Measurements from ENCODE around the gene DCAF6. TPM values are rescaled to one million over a fixed set of nuclear protein-coding genes. Genes with fewer than 3 reads are reported as not detected.

The DCAF6 gene
- total RNA-seq, 3 donors from 2014 or later (not counting 1 experiment from before 2014, with no cell fraction given): 21.8 to 31.8 (median 27.8) TPM

- no peak for ATAC-seq
- WGBS (ENCODE audit: insufficient coverage): no CpG with 5 or more reads among the region's 1 CpG
Measured at GRCh38 chr1:168057355-168057754, 120.9 kb downstream of the DCAF6 start.

GRCh38 chr1:168057921-168058320 is 121.4 kb downstream of the DCAF6 start:
- DNase-seq: no peak
- Mint-ChIP-seq H3K9me3 (no peaks in the 10 kb centered on the region), H3K4me1 (peaks cover 10 to 14% of the 10 kb centered on the region in 2 donors), H3K36me3 (no peaks in the 10 kb centered on the region), H3K4me3 (no peak overlapping the region), H3K27me3 (ENCODE audit: low read depth in 2 of 2) (no peaks in the 10 kb centered on the region), H3K27ac (no peak overlapping the region)
- ATAC-seq: no peak
- no peak for TF ChIP-seq CTCF (IDR thresholded peaks at IDR 0.05)
- WGBS (ENCODE audit: insufficient coverage): 100% methylated on average over 1 of the region's 2 CpGs
- Histone ChIP-seq H3K4me3 (ENCODE audit: low read length) (no peak overlapping the region), H3K36me3 (ENCODE audit: control insufficient read depth, insufficient read depth, low read length) (peaks cover 2% of the 10 kb centered on the region), H3K27ac (ENCODE audit: low read length) (no peak overlapping the region), H3K27me3 (ENCODE audit: control insufficient read depth, insufficient read depth, low read length) (no peaks in the 10 kb centered on the region), H3K9me3 (ENCODE audit: control insufficient read depth, insufficient read depth, low read length) (no peaks in the 10 kb centered on the region), H3K4me1 (ENCODE audit: control insufficient read depth, insufficient read depth, low read length) (peaks cover 7% of the 10 kb centered on the region)
- intact Hi-C loops (cut with micrococcal nuclease): no loop called here

More at GRCh38 chr1:168057355-168057754, 120.9 kb downstream of the DCAF6 start:
- peaks cover 15 to 18% of the 10 kb centered on the region in 2 donors for H3K4me1 Mint-ChIP-seq
- no peak for DNase-seq
- H3K4me3 ChIP-seq (ENCODE audit: low read length): no peak overlapping the region
- H3K27me3 Mint-ChIP-seq (ENCODE audit: low read depth in 2 of 2): no peaks in the 10 kb centered on the region
- H3K27me3 ChIP-seq (ENCODE audit: control insufficient read depth, insufficient read depth, low read length): no peaks in the 10 kb centered on the region
- no peaks in the 10 kb centered on the region for H3K9me3 ChIP-seq (ENCODE audit: control insufficient read depth, insufficient read depth, low read length)
- intact Hi-C loops (cut with micrococcal nuclease): no loop called here
- no peaks in the 10 kb centered on the region for H3K9me3 Mint-ChIP-seq
- H3K27ac ChIP-seq (ENCODE audit: low read length): no peak overlapping the region
- H3K36me3 ChIP-seq (ENCODE audit: control insufficient read depth, insufficient read depth, low read length): peaks cover 2% of the 10 kb centered on the region
- H3K4me3 Mint-ChIP-seq: no peak overlapping the region
- peaks cover 7% of the 10 kb centered on the region for H3K4me1 ChIP-seq (ENCODE audit: control insufficient read depth, insufficient read depth, low read length)
- no peak for TF ChIP-seq CTCF (IDR thresholded peaks at IDR 0.05)
- no peak overlapping the region for H3K27ac Mint-ChIP-seq
- H3K36me3 Mint-ChIP-seq: no peaks in the 10 kb centered on the region

- Histone ChIP-seq H3K9me3 (ENCODE audit: control insufficient read depth, insufficient read depth, low read length) (no peaks in the 10 kb centered on the region), H3K36me3 (ENCODE audit: control insufficient read depth, insufficient read depth, low read length) (peaks cover 30% of the 10 kb centered on the region), H3K27me3 (ENCODE audit: control insufficient read depth, insufficient read depth, low read length) (no peaks in the 10 kb centered on the region), H3K4me1 (ENCODE audit: control insufficient read depth, insufficient read depth, low read length) (no peaks in the 10 kb centered on the region), H3K4me3 (ENCODE audit: low read length) (no peak overlapping the region), H3K27ac (ENCODE audit: low read length) (no peak overlapping the region)
- intact Hi-C loops (cut with micrococcal nuclease): no loop called here
- H3K4me3 Mint-ChIP-seq: no peak overlapping the region
- TF ChIP-seq CTCF (IDR thresholded peaks at IDR 0.05): no peak
- WGBS (ENCODE audit: insufficient coverage): no CpG with 5 or more reads among the region's 1 CpG
- no peaks in the 10 kb centered on the region for H3K4me1 Mint-ChIP-seq
- DNase-seq: no peak
- no peaks in the 10 kb centered on the region for H3K27me3 Mint-ChIP-seq (ENCODE audit: low read depth in 2 of 2)
- peaks cover 10% of the 10 kb centered on the region for H3K36me3 Mint-ChIP-seq
- ATAC-seq: no peak
- no peaks in the 10 kb centered on the region for H3K9me3 Mint-ChIP-seq
- H3K27ac Mint-ChIP-seq: no peak overlapping the region
Measured at GRCh38 chr1:168064216-168064615, 127.7 kb downstream of the DCAF6 start.

- H3K4me3 Mint-ChIP-seq: no peak overlapping the region
- H3K27ac Mint-ChIP-seq: no peak overlapping the region
- intact Hi-C loops (cut with micrococcal nuclease): no loop called here
- ATAC-seq: no peak
- WGBS (ENCODE audit: insufficient coverage): 95% methylated on average over 2 of the region's 3 CpGs
- TF ChIP-seq CTCF (IDR thresholded peaks at IDR 0.05): no peak
- no peaks in the 10 kb centered on the region for H3K9me3 Mint-ChIP-seq
- no peak overlapping the region for H3K4me3 ChIP-seq (ENCODE audit: low read length)
- no peaks in the 10 kb centered on the region for H3K27me3 ChIP-seq (ENCODE audit: control insufficient read depth, insufficient read depth, low read length)
- no peaks in the 10 kb centered on the region for H3K27me3 Mint-ChIP-seq (ENCODE audit: low read depth in 2 of 2)
- peaks cover 39% of the 10 kb centered on the region for H3K36me3 ChIP-seq (ENCODE audit: control insufficient read depth, insufficient read depth, low read length)
- peaks cover 10% of the 10 kb centered on the region for H3K36me3 Mint-ChIP-seq
- no peak for DNase-seq
- H3K4me1 Mint-ChIP-seq: no peaks in the 10 kb centered on the region
- H3K9me3 ChIP-seq (ENCODE audit: control insufficient read depth, insufficient read depth, low read length): no peaks in the 10 kb centered on the region
- no peak overlapping the region for H3K27ac ChIP-seq (ENCODE audit: low read length)
- H3K4me1 ChIP-seq (ENCODE audit: control insufficient read depth, insufficient read depth, low read length): no peaks in the 10 kb centered on the region
Measured at GRCh38 chr1:168065506-168065905, 129.0 kb downstream of the DCAF6 start.
